Measurements from ENCODE around the gene DDX25.

The DDX25 gene

GRCh38 chr11:125949271-125950177 is 45.2 kb downstream of the DDX25 start:
- Histone ChIP-seq H3K9ac (ENCODE audit: low read depth in 1 of 2, low read length in 2 of 2) (no peak overlapping the region), H3K4me3 (ENCODE audit: low read depth in 1 of 2, low read length in 2 of 2) (no peak overlapping the region), H3K27me3 (ENCODE audit: control insufficient read depth in 1 of 2, insufficient read depth in 2 of 2, low read length in 2 of 2) (no peaks in the 10 kb centered on the region), H3K27ac (ENCODE audit: low read depth, low read length) (no peak overlapping the region), H3K36me3 (ENCODE audit: control insufficient read depth in 1 of 2, insufficient read depth in 2 of 2, low read length in 2 of 2) (no peaks in the 10 kb centered on the region), H3K9me3 (ENCODE audit: control insufficient read depth in 1 of 2, low read length in 2 of 2) (no peaks in the 10 kb centered on the region), H3K4me1 (ENCODE audit: control insufficient read depth in 1 of 2, insufficient read depth in 2 of 2, low read length in 2 of 2) (peaks cover 0 to 10% of the 10 kb centered on the region in 2 donors)

GRCh38 chr11:125950178-125950490 is 45.8 kb downstream of the DDX25 start:
- Histone ChIP-seq H3K4me3 (ENCODE audit: low read depth in 1 of 2, low read length in 2 of 2) (no peak overlapping the region), H3K9me3 (ENCODE audit: control insufficient read depth in 1 of 2, low read length in 2 of 2) (no peaks in the 10 kb centered on the region), H3K27me3 (ENCODE audit: control insufficient read depth in 1 of 2, insufficient read depth in 2 of 2, low read length in 2 of 2) (no peaks in the 10 kb centered on the region), H3K9ac (ENCODE audit: low read depth in 1 of 2, low read length in 2 of 2) (no peak overlapping the region), H3K36me3 (ENCODE audit: control insufficient read depth in 1 of 2, insufficient read depth in 2 of 2, low read length in 2 of 2) (no peaks in the 10 kb centered on the region), H3K4me1 (ENCODE audit: control insufficient read depth in 1 of 2, insufficient read depth in 2 of 2, low read length in 2 of 2) (peaks cover 0 to 10% of the 10 kb centered on the region in 2 donors), H3K27ac (ENCODE audit: low read depth, low read length) (no peak overlapping the region)

GRCh38 chr11:125950696-125951651 is 46.7 kb downstream of the DDX25 start:
- no peak overlapping the region for H3K4me3 ChIP-seq (ENCODE audit: low read depth in 1 of 2, low read length in 2 of 2)
- H3K27me3 ChIP-seq (ENCODE audit: control insufficient read depth in 1 of 2, insufficient read depth in 2 of 2, low read length in 2 of 2): no peaks in the 10 kb centered on the region
- no peak overlapping the region for H3K9ac ChIP-seq (ENCODE audit: low read depth in 1 of 2, low read length in 2 of 2)
- no peaks in the 10 kb centered on the region for H3K9me3 ChIP-seq (ENCODE audit: control insufficient read depth in 1 of 2, low read length in 2 of 2)
- H3K27ac ChIP-seq (ENCODE audit: low read depth, low read length): no peak overlapping the region
- peaks cover 0 to 6% of the 10 kb centered on the region in 2 donors for H3K4me1 ChIP-seq (ENCODE audit: control insufficient read depth in 1 of 2, insufficient read depth in 2 of 2, low read length in 2 of 2)
- H3K36me3 ChIP-seq (ENCODE audit: control insufficient read depth in 1 of 2, insufficient read depth in 2 of 2, low read length in 2 of 2): no peaks in the 10 kb centered on the region

GRCh38 chr11:125951731-125952130 is 47.4 kb downstream of the DDX25 start:
- Histone ChIP-seq H3K27ac (ENCODE audit: low read depth, low read length) (no peak overlapping the region), H3K4me1 (ENCODE audit: control insufficient read depth in 1 of 2, insufficient read depth in 2 of 2, low read length in 2 of 2) (peaks cover 0 to 6% of the 10 kb centered on the region in 2 donors), H3K4me3 (ENCODE audit: low read depth in 1 of 2, low read length in 2 of 2) (no peak overlapping the region), H3K9me3 (ENCODE audit: control insufficient read depth in 1 of 2, low read length in 2 of 2) (no peaks in the 10 kb centered on the region), H3K9ac (ENCODE audit: low read depth in 1 of 2, low read length in 2 of 2) (no peak overlapping the region), H3K36me3 (ENCODE audit: control insufficient read depth in 1 of 2, insufficient read depth in 2 of 2, low read length in 2 of 2) (no peaks in the 10 kb centered on the region), H3K27me3 (ENCODE audit: control insufficient read depth in 1 of 2, insufficient read depth in 2 of 2, low read length in 2 of 2) (no peaks in the 10 kb centered on the region)

GRCh38 chr11:125952559-125952958 is 48.3 kb downstream of the DDX25 start:
- Histone ChIP-seq H3K36me3 (ENCODE audit: control insufficient read depth in 1 of 2, insufficient read depth in 2 of 2, low read length in 2 of 2) (no peaks in the 10 kb centered on the region), H3K27ac (ENCODE audit: low read depth, low read length) (no peak overlapping the region), H3K4me1 (ENCODE audit: control insufficient read depth in 1 of 2, insufficient read depth in 2 of 2, low read length in 2 of 2) (peaks cover 0 to 6% of the 10 kb centered on the region in 2 donors), H3K9ac (ENCODE audit: low read depth in 1 of 2, low read length in 2 of 2) (no peak overlapping the region), H3K27me3 (ENCODE audit: control insufficient read depth in 1 of 2, insufficient read depth in 2 of 2, low read length in 2 of 2) (no peaks in the 10 kb centered on the region), H3K9me3 (ENCODE audit: control insufficient read depth in 1 of 2, low read length in 2 of 2) (no peaks in the 10 kb centered on the region), H3K4me3 (ENCODE audit: low read depth in 1 of 2, low read length in 2 of 2) (no peak overlapping the region)

- H3K4me3 ChIP-seq (ENCODE audit: low read depth in 1 of 2, low read length in 2 of 2): no peak overlapping the region
- no peak overlapping the region for H3K27ac ChIP-seq (ENCODE audit: low read depth, low read length)
- no peak overlapping the region for H3K9ac ChIP-seq (ENCODE audit: low read depth in 1 of 2, low read length in 2 of 2)
- no peaks in the 10 kb centered on the region for H3K36me3 ChIP-seq (ENCODE audit: control insufficient read depth in 1 of 2, insufficient read depth in 2 of 2, low read length in 2 of 2)
- H3K27me3 ChIP-seq (ENCODE audit: control insufficient read depth in 1 of 2, insufficient read depth in 2 of 2, low read length in 2 of 2): no peaks in the 10 kb centered on the region
- H3K4me1 ChIP-seq (ENCODE audit: control insufficient read depth in 1 of 2, insufficient read depth in 2 of 2, low read length in 2 of 2): peaks cover 0 to 6% of the 10 kb centered on the region in 2 donors
- H3K9me3 ChIP-seq (ENCODE audit: control insufficient read depth in 1 of 2, low read length in 2 of 2): no peaks in the 10 kb centered on the region
These were observed 48.7 kb downstream of the DDX25 start for GRCh38 chr11:125952973-125953372.

- Histone ChIP-seq H3K9ac (ENCODE audit: low read depth in 1 of 2, low read length in 2 of 2) (no peak overlapping the region), H3K4me3 (ENCODE audit: low read depth in 1 of 2, low read length in 2 of 2) (no peak overlapping the region), H3K27ac (ENCODE audit: low read depth, low read length) (no peak overlapping the region)
These were observed 49.2 kb downstream of the DDX25 start for GRCh38 chr11:125953401-125953935.

GRCh38 chr11:125954123-125954944 is 50.0 kb downstream of the DDX25 start:
- Histone ChIP-seq H3K36me3 (ENCODE audit: control insufficient read depth in 1 of 2, insufficient read depth in 2 of 2, low read length in 2 of 2) (no peaks in the 10 kb centered on the region), H3K27ac (ENCODE audit: low read depth, low read length) (no peak overlapping the region), H3K9ac (ENCODE audit: low read depth in 1 of 2, low read length in 2 of 2) (no peak overlapping the region), H3K4me3 (ENCODE audit: low read depth in 1 of 2, low read length in 2 of 2) (no peak overlapping the region), H3K9me3 (ENCODE audit: control insufficient read depth in 1 of 2, low read length in 2 of 2) (no peaks in the 10 kb centered on the region), H3K27me3 (ENCODE audit: control insufficient read depth in 1 of 2, insufficient read depth in 2 of 2, low read length in 2 of 2) (no peaks in the 10 kb centered on the region), H3K4me1 (ENCODE audit: control insufficient read depth in 1 of 2, insufficient read depth in 2 of 2, low read length in 2 of 2) (peaks cover 0 to 6% of the 10 kb centered on the region in 2 donors)

More at GRCh38 chr11:125953401-125953935, 49.2 kb downstream of the DDX25 start:
- no peaks in the 10 kb centered on the region for H3K27me3 ChIP-seq (ENCODE audit: control insufficient read depth in 1 of 2, insufficient read depth in 2 of 2, low read length in 2 of 2)
- H3K9me3 ChIP-seq (ENCODE audit: control insufficient read depth in 1 of 2, low read length in 2 of 2): no peaks in the 10 kb centered on the region
- H3K36me3 ChIP-seq (ENCODE audit: control insufficient read depth in 1 of 2, insufficient read depth in 2 of 2, low read length in 2 of 2): no peaks in the 10 kb centered on the region
- H3K4me1 ChIP-seq (ENCODE audit: control insufficient read depth in 1 of 2, insufficient read depth in 2 of 2, low read length in 2 of 2): peaks cover 0 to 6% of the 10 kb centered on the region in 2 donors

- H3K27me3 ChIP-seq (ENCODE audit: control insufficient read depth in 1 of 2, insufficient read depth in 2 of 2, low read length in 2 of 2): no peaks in the 10 kb centered on the region
- H3K4me3 ChIP-seq (ENCODE audit: low read depth in 1 of 2, low read length in 2 of 2): no peak overlapping the region
- peaks cover 0 to 6% of the 10 kb centered on the region in 2 donors for H3K4me1 ChIP-seq (ENCODE audit: control insufficient read depth in 1 of 2, insufficient read depth in 2 of 2, low read length in 2 of 2)
- H3K27ac ChIP-seq (ENCODE audit: low read depth, low read length): no peak overlapping the region
- H3K36me3 ChIP-seq (ENCODE audit: control insufficient read depth in 1 of 2, insufficient read depth in 2 of 2, low read length in 2 of 2): no peaks in the 10 kb centered on the region
- H3K9ac ChIP-seq (ENCODE audit: low read depth in 1 of 2, low read length in 2 of 2): no peak overlapping the region
- H3K9me3 ChIP-seq (ENCODE audit: control insufficient read depth in 1 of 2, low read length in 2 of 2): no peaks in the 10 kb centered on the region
These were observed 50.8 kb downstream of the DDX25 start for GRCh38 chr11:125954945-125955640.

Measured in duodenal mucosa (tissue), 2 donors.